Thyroid gland (tissue), 4 donors: ENCODE measurements around the gene GREB1. TPM values are rescaled to one million over a fixed set of nuclear protein-coding genes. Genes with fewer than 3 reads are reported as not detected.

Source experiments
- DNase-seq, 2 donors: peaks; one replicate each; pipeline ENCODE4 v3.0.0-alpha.2; 2019
- H3K27ac ChIP-seq, 3 donors: fragments of 200-600 bp; sonication (generic); 1 replicate in 2 of 3; 2 replicates in 1 of 3; pipeline ENCODE4 v1.5.1; 2016 to 2019; ENCODE audit warnings: mild to moderate bottlenecking in 1 of 3, moderate library complexity in 1 of 3
- H3K27me3 ChIP-seq: fragments of 200-600 bp; sonication (generic); one replicate; pipeline ENCODE4 v1.5.1; 2019
- H3K36me3 ChIP-seq, 2 donors: fragments of 200-600 bp; sonication (generic); one replicate each; pipeline ENCODE4 v1.5.1; 2016 to 2019
- H3K4me1 ChIP-seq, 2 donors: fragments of 200-600 bp; sonication (generic); one replicate each; pipeline ENCODE4 v1.5.1; 2017 to 2019
- H3K4me3 ChIP-seq, 3 donors: fragments of 200-600 bp; sonication (generic); replicated peaks in 1 of 3; 1 replicate in 2 of 3; 2 replicates in 1 of 3; pipeline ENCODE4 v1.5.1; 2016; ENCODE audit warnings: mild to moderate bottlenecking in 1 of 3
- H3K9me3 ChIP-seq: fragments of 200-600 bp; sonication (generic); one replicate; pipeline ENCODE4 v1.5.1; 2017
- POLR2A ChIP-seq, 2 donors: fragments of 450-650 bp; IDR thresholded peaks; one replicate each; pipeline ENCODE4 v1.6.1; 2017; ENCODE audit warnings: antibody characterized with exemption in 2 of 2, mild to moderate bottlenecking in 2 of 2, moderate library complexity in 1 of 2
- WGBS, 2 donors: methylation state at CpG; one replicate each; pipeline ENCODE4 v1.1.5; 2017; 5-methylcytosine and 5-hydroxymethylcytosine counted together
- intact Hi-C: fragments of 100-400 bp; cut with DNase I; formaldehyde crosslinking; loops from one replicate; pipeline ENCODE4 v1.15.1; 2023
- total RNA-seq, 4 donors: library from RNA; depleted of rRNA; stranded (reverse); fragments of >200 nt; gene quantifications; one replicate each; pipeline ENCODE4 v1.2.3, GENCODE V29; 2016
- TF ChIP-seq, protein P1 (sequence below), 6 experiments: fragments of 200-600 bp in 3 of 6; fragments of 450-650 bp in 3 of 6; sonication (generic) in 3 of 6; IDR thresholded peaks; one replicate each; pipeline ENCODE4 v1.5.1; 2016 to 2019; ENCODE audit warnings: antibody characterized with exemption in 6 of 6, mild to moderate bottlenecking in 2 of 6, inconsistent platforms in 1 of 6, moderate library complexity in 1 of 6

The GREB1 gene
- total RNA-seq, 4 donors from 2014 or later, result 0.94 to 4.2 (median 2.0) TPM

GRCh38 chr2:11543337-11544216, 9.7 kb downstream of the GREB1 start:
- no peak for DNase-seq
- H3K27ac ChIP-seq, result no peak overlapping the region
- TF ChIP-seq, protein P1, sequence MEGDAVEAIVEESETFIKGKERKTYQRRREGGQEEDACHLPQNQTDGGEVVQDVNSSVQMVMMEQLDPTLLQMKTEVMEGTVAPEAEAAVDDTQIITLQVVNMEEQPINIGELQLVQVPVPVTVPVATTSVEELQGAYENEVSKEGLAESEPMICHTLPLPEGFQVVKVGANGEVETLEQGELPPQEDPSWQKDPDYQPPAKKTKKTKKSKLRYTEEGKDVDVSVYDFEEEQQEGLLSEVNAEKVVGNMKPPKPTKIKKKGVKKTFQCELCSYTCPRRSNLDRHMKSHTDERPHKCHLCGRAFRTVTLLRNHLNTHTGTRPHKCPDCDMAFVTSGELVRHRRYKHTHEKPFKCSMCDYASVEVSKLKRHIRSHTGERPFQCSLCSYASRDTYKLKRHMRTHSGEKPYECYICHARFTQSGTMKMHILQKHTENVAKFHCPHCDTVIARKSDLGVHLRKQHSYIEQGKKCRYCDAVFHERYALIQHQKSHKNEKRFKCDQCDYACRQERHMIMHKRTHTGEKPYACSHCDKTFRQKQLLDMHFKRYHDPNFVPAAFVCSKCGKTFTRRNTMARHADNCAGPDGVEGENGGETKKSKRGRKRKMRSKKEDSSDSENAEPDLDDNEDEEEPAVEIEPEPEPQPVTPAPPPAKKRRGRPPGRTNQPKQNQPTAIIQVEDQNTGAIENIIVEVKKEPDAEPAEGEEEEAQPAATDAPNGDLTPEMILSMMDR (IDR thresholded peaks at IDR 0.05), result no peak
- TF ChIP-seq POLR2A (IDR thresholded peaks at IDR 0.05), result no peak
- intact Hi-C loops, result no loop called here
- no peaks in the 10 kb centered on the region for H3K9me3 ChIP-seq
- peaks cover 17 to 18% of the 10 kb centered on the region in 2 donors for H3K4me1 ChIP-seq
- WGBS, 2 donors, result 93% methylated on average over 11 of the region's 11 CpGs
- no peaks in the 10 kb centered on the region for H3K27me3 ChIP-seq
- no peaks in the 10 kb centered on the region for H3K36me3 ChIP-seq
- no peak overlapping the region for H3K4me3 ChIP-seq

DNA sequence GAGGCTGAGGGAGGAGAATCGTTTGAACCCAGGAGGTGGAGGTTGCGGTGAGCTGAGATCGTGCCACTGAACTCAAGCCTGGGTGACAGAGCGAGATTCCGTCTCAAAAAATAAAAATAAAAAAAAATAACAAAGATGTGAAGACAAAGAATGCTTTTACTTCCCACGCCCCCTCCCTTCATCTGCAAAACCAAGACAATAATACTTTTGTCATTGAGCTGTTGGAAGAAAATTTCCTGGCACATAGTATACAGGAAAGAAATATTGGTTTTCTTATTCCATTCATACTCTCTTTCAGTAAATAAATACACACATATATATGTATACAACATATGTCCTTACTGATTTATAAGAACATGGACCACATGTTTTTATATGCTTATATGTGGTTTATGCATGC, 12.2 kb downstream of the GREB1 start:
- intact Hi-C loops, result no loop called here
- Histone ChIP-seq H3K9me3 (no peaks in the 10 kb centered on the region), H3K4me1 (no peaks in the 10 kb centered on the region), H3K4me3 (no peak overlapping the region), H3K27me3 (no peaks in the 10 kb centered on the region), H3K27ac (no peak overlapping the region), H3K36me3 (no peaks in the 10 kb centered on the region)
- TF ChIP-seq POLR2A (IDR thresholded peaks at IDR 0.05), result no peak
- TF ChIP-seq, protein P1 (IDR thresholded peaks at IDR 0.05), result no peak
- DNase-seq, result no peak
- WGBS, 2 donors, result 82 to 91% methylated on average over 6 of the region's 6 CpGs

- H3K4me1 ChIP-seq, result no peaks in the 10 kb centered on the region
- H3K36me3 ChIP-seq, result no peaks in the 10 kb centered on the region
- no peak overlapping the region for H3K27ac ChIP-seq
- no peak for DNase-seq
- H3K9me3 ChIP-seq, result no peaks in the 10 kb centered on the region
- TF ChIP-seq POLR2A (IDR thresholded peaks at IDR 0.05), result no peak
- TF ChIP-seq, protein P1 (IDR thresholded peaks at IDR 0.05), result no peak
- no peak overlapping the region for H3K4me3 ChIP-seq
- WGBS, 2 donors, result 87 to 95% methylated on average over 6 of the region's 6 CpGs
- no peaks in the 10 kb centered on the region for H3K27me3 ChIP-seq
- intact Hi-C loops, result no loop called here
These were observed 14.2 kb downstream of the GREB1 start for GRCh38 chr2:11547912-11548497.

- DNase-seq, result no peak
- Histone ChIP-seq H3K9me3 (no peaks in the 10 kb centered on the region), H3K4me3 (no peak overlapping the region), H3K36me3 (no peaks in the 10 kb centered on the region), H3K4me1 (no peaks in the 10 kb centered on the region), H3K27me3 (no peaks in the 10 kb centered on the region), H3K27ac (no peak overlapping the region)
- intact Hi-C loops, result no loop called here
- WGBS, 2 donors, result 90 to 93% methylated on average over 2 of the region's 2 CpGs
- no peak for TF ChIP-seq POLR2A (IDR thresholded peaks at IDR 0.05)
- TF ChIP-seq, protein P1 (IDR thresholded peaks at IDR 0.05), result no peak
These were observed 16.5 kb downstream of the GREB1 start for GRCh38 chr2:11550302-11550701.
